ENCODE data around the gene TEX53. TPM values are rescaled to one million over a fixed set of nuclear protein-coding genes. Genes with fewer than 3 reads are reported as not detected.

Gene TEX53
- total and polyA plus RNA-seq, 2 donors (not counting 1 experiment from before 2014, with no cell fraction given) = not detected

DNA sequence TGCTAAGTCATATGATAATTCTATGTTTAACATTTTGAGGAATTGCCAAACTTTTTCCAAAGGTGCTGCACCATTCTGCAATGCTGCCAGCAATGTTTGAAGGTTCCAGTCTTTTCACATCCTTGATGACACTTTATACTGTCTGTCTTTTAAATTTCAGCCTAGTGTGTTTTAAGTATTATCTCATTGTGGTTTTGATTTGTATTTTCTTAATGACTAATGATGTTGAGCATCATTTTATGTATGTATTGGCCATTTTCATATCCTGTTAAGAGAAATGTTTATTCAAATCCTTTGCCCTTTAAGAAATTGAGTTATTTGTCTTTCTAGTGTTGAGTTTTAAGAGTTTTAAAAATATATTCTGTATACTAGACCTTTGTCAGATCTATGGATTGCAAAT lies 29.4 kb upstream of the TEX53 start:
- Histone ChIP-seq H3K4me2 (ENCODE audit: extremely low read depth, insufficient read depth, low read length) (no peak overlapping the region), H3K79me2 (ENCODE audit: control insufficient read depth, insufficient read depth, low read length) (no peaks in the 10 kb centered on the region), H3K9ac (ENCODE audit: insufficient read depth, low read length) (no peak overlapping the region), H2AFZ (ENCODE audit: low read length) (no peak overlapping the region), H3K9me3 (ENCODE audit: control insufficient read depth, insufficient read depth, low read depth, low read length) (no peaks in the 10 kb centered on the region), H3K4me1 (ENCODE audit: control insufficient read depth, extremely low read depth, insufficient read depth, low read length) (peaks cover 7% of the 10 kb centered on the region), H3K36me3 (ENCODE audit: control insufficient read depth, insufficient read depth, low read length) (no peaks in the 10 kb centered on the region), H3K4me3 (replicated peaks in 1 of 4; ENCODE audit: control extremely low read depth in 1 of 4, insufficient read depth in 1 of 4, low read depth in 3 of 4, low read length in 4 of 4) (no peak overlapping the region), H4K20me1 (ENCODE audit: control insufficient read depth, extremely low read depth, insufficient read depth, low read length) (no peaks in the 10 kb centered on the region), H3K27me3 (ENCODE audit: control insufficient read depth, insufficient read depth, low read length) (no peaks in the 10 kb centered on the region), H3K27ac (ENCODE audit: insufficient read depth, low read length) (no peak overlapping the region)
- TF ChIP-seq EZH2 (IDR thresholded peaks at IDR 0.05; ENCODE audit: low read length, missing control alignments) = no peak
- TF ChIP-seq, protein P1, sequence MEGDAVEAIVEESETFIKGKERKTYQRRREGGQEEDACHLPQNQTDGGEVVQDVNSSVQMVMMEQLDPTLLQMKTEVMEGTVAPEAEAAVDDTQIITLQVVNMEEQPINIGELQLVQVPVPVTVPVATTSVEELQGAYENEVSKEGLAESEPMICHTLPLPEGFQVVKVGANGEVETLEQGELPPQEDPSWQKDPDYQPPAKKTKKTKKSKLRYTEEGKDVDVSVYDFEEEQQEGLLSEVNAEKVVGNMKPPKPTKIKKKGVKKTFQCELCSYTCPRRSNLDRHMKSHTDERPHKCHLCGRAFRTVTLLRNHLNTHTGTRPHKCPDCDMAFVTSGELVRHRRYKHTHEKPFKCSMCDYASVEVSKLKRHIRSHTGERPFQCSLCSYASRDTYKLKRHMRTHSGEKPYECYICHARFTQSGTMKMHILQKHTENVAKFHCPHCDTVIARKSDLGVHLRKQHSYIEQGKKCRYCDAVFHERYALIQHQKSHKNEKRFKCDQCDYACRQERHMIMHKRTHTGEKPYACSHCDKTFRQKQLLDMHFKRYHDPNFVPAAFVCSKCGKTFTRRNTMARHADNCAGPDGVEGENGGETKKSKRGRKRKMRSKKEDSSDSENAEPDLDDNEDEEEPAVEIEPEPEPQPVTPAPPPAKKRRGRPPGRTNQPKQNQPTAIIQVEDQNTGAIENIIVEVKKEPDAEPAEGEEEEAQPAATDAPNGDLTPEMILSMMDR (conservative IDR thresholded peaks at IDR 0.05 in 1 of 2, IDR thresholded peaks at IDR 0.05 in 1 of 2; ENCODE audit: low read depth in 1 of 2, low read length in 2 of 2) = no peak
- peak; percentile 68 to 72 for DNase-seq (ENCODE audit: low read depth in 2 of 2)

DNA sequence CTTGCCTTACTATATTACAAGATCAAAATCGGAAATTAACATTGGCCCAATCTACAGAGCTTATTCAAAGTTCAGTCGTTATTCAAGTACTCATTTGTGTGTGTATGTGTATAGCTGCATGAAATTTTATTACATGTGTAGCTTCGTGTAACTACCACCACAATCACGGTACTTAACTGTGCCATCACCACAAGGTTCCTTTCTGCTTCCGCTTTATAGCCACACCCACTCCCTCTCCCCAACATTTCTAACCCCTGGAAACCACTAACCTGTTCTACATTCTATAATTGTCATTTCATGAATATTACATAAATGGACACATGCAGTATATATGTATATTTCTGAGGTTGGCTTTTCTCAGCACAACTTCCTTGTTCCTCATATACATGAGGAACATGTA lies 28.3 kb upstream of the TEX53 start:
- Histone ChIP-seq H3K36me3 (ENCODE audit: control insufficient read depth, insufficient read depth, low read length) (no peaks in the 10 kb centered on the region), H3K27ac (ENCODE audit: insufficient read depth, low read length) (no peak overlapping the region), H4K20me1 (ENCODE audit: control insufficient read depth, extremely low read depth, insufficient read depth, low read length) (no peaks in the 10 kb centered on the region), H3K9ac (ENCODE audit: insufficient read depth, low read length) (no peak overlapping the region), H3K4me1 (ENCODE audit: control insufficient read depth, extremely low read depth, insufficient read depth, low read length) (peaks cover 2% of the 10 kb centered on the region), H3K79me2 (ENCODE audit: control insufficient read depth, insufficient read depth, low read length) (no peaks in the 10 kb centered on the region), H3K4me3 (replicated peaks in 1 of 4; ENCODE audit: control extremely low read depth in 1 of 4, insufficient read depth in 1 of 4, low read depth in 3 of 4, low read length in 4 of 4) (no peak overlapping the region), H3K4me2 (ENCODE audit: extremely low read depth, insufficient read depth, low read length) (no peak overlapping the region), H3K27me3 (ENCODE audit: control insufficient read depth, insufficient read depth, low read length) (no peaks in the 10 kb centered on the region), H2AFZ (ENCODE audit: low read length) (no peak overlapping the region), H3K9me3 (ENCODE audit: control insufficient read depth, insufficient read depth, low read depth, low read length) (no peaks in the 10 kb centered on the region)
- no peak for DNase-seq (ENCODE audit: low read depth in 2 of 2)
- TF ChIP-seq, protein P1 (conservative IDR thresholded peaks at IDR 0.05 in 1 of 2, IDR thresholded peaks at IDR 0.05 in 1 of 2; ENCODE audit: low read depth in 1 of 2, low read length in 2 of 2) = no peak
- no peak for TF ChIP-seq EZH2 (IDR thresholded peaks at IDR 0.05; ENCODE audit: low read length, missing control alignments)

DNA sequence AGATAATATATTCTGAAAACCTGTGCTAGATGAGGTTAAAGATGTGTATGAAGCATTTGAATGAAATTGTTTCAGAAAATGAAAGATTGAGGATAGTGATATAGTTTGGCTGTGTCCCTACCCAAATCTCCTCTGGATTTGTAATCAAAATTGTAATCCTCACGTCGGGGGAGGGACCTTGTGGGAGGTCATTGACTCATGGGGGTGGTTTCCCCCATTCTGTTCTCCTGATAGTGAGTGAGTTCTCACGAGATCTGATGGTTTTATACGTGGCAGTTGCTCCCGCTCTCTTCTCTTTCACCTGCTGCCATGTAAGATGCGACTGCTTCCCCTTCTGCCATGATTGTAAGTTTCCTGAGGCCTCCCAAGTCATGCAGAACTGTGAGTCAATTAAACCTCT lies 26.4 kb upstream of the TEX53 start:
- Histone ChIP-seq H3K27me3 (ENCODE audit: control insufficient read depth, insufficient read depth, low read length) (no peaks in the 10 kb centered on the region), H3K9ac (ENCODE audit: insufficient read depth, low read length) (no peak overlapping the region), H3K27ac (ENCODE audit: insufficient read depth, low read length) (no peak overlapping the region), H2AFZ (ENCODE audit: low read length) (no peak overlapping the region), H3K36me3 (ENCODE audit: control insufficient read depth, insufficient read depth, low read length) (no peaks in the 10 kb centered on the region), H3K4me3 (replicated peaks in 1 of 4; ENCODE audit: control extremely low read depth in 1 of 4, insufficient read depth in 1 of 4, low read depth in 3 of 4, low read length in 4 of 4) (no peak overlapping the region), H3K9me3 (ENCODE audit: control insufficient read depth, insufficient read depth, low read depth, low read length) (no peaks in the 10 kb centered on the region), H3K4me2 (ENCODE audit: extremely low read depth, insufficient read depth, low read length) (no peak overlapping the region), H3K79me2 (ENCODE audit: control insufficient read depth, insufficient read depth, low read length) (no peaks in the 10 kb centered on the region), H4K20me1 (ENCODE audit: control insufficient read depth, extremely low read depth, insufficient read depth, low read length) (no peaks in the 10 kb centered on the region), H3K4me1 (ENCODE audit: control insufficient read depth, extremely low read depth, insufficient read depth, low read length) (peaks cover 2% of the 10 kb centered on the region)
- TF ChIP-seq EZH2 (IDR thresholded peaks at IDR 0.05; ENCODE audit: low read length, missing control alignments) = no peak
- TF ChIP-seq, protein P1 (conservative IDR thresholded peaks at IDR 0.05 in 1 of 2, IDR thresholded peaks at IDR 0.05 in 1 of 2; ENCODE audit: low read depth in 1 of 2, low read length in 2 of 2) = no peak
- no peak for DNase-seq (ENCODE audit: low read depth in 2 of 2)

All from fibroblast of lung (primary cell).